DOHH2 (cell line): ENCODE measurements around the gene CAND1.

Experiments
- H3F3A ChIP-seq: fragments of 200-600 bp; sonication (generic), shearing (Covaris generic); 2 replicates; pipeline ENCODE4 v1.6.0; 2016; ENCODE audit warnings: antibody characterized with exemption, mild to moderate bottlenecking; ENCODE audit not compliant: control insufficient read depth, insufficient read depth
- H3K27ac ChIP-seq: fragments of 200-600 bp; sonication (generic); 2 replicates; pipeline ENCODE4 v1.5.1; 2014; ENCODE audit warnings: low read depth, mild to moderate bottlenecking, low read length, moderate library complexity
- H3K27me3 ChIP-seq: fragments of 200-600 bp; sonication (generic); 2 replicates; pipeline ENCODE4 v1.6.1; 2014; ENCODE audit warnings: mild to moderate bottlenecking, low read length, mixed read lengths; ENCODE audit not compliant: control insufficient read depth
- H3K36me3 ChIP-seq: fragments of 200-600 bp; sonication (generic); 2 replicates; pipeline ENCODE4 v1.6.1; 2014; ENCODE audit warnings: mild to moderate bottlenecking, low read length, moderate library complexity, mixed read lengths; ENCODE audit not compliant: control insufficient read depth
- H3K4me1 ChIP-seq: fragments of 200-600 bp; sonication (generic); 2 replicates; pipeline ENCODE4 v1.6.1; 2014; ENCODE audit warnings: mild to moderate bottlenecking, low read length, mixed read lengths; ENCODE audit not compliant: control insufficient read depth
- H3K4me2 ChIP-seq: fragments of 200-600 bp; sonication (generic); 2 replicates; pipeline ENCODE4 v1.6.0; 2014; ENCODE audit warnings: mild to moderate bottlenecking, low read length, moderate library complexity
- H3K4me3 ChIP-seq: fragments of 200-600 bp; sonication (generic); 2 replicates; pipeline ENCODE4 v1.5.1; 2014; ENCODE audit warnings: mild to moderate bottlenecking, low read length, mixed read lengths
- H3K79me2 ChIP-seq: fragments of 200-600 bp; sonication (generic); 2 replicates; pipeline ENCODE4 v1.6.1; 2014; ENCODE audit warnings: mild to moderate bottlenecking, low read length, mixed read lengths; ENCODE audit not compliant: control insufficient read depth
- H3K9me2 ChIP-seq: fragments of 200-600 bp; sonication (generic); replicated peaks from 2 replicates; pipeline ENCODE4 v1.6.1; 2014; ENCODE audit warnings: mild to moderate bottlenecking, low read length, mixed read lengths; ENCODE audit not compliant: control insufficient read depth
- H3K9me3 ChIP-seq: fragments of 200-600 bp; sonication (generic); 2 replicates; pipeline ENCODE4 v1.6.1; 2014; ENCODE audit warnings: antibody characterized with exemption, low read length, mixed read lengths; ENCODE audit not compliant: control insufficient read depth, insufficient read depth
- H4K20me1 ChIP-seq: fragments of 200-600 bp; sonication (generic); 2 replicates; pipeline ENCODE4 v1.6.0; 2014; ENCODE audit warnings: low read depth, mild to moderate bottlenecking, antibody characterized with exemption, low read length, moderate library complexity; ENCODE audit not compliant: control insufficient read depth, insufficient read depth
- CTCF ChIP-seq: fragments of 200-600 bp; sonication (generic); IDR thresholded peaks from one replicate; pipeline ENCODE4 v1.5.1; 2014; ENCODE audit warnings: antibody characterized with exemption, mild to moderate bottlenecking, low read depth, low read length; ENCODE audit not compliant: poor library complexity, severe bottlenecking
- EZH2phosphoT487 ChIP-seq: fragments of 200-600 bp; sonication (generic); IDR thresholded peaks from 2 replicates; pipeline ENCODE4 v1.6.1; 2017; ENCODE audit warnings: borderline replicate concordance, mild to moderate bottlenecking, antibody characterized with exemption, low read length, moderate library complexity, mixed read lengths

CAND1 gene

GRCh38 chr12:67268896-67269632, at the start of gene CAND1:
Gene CAND1, plus strand, starts transcription at chr12:67269358. Its CDS starts 360 bp downstream, at chr12:67269718.
- peak within 1 kb of the TSS; percentile 89 for H3K27ac ChIP-seq
- H3K4me2 ChIP-seq: peak within 1 kb of the TSS; percentile 81
- peaks cover 54% of the 10 kb centered on the region for H3K79me2 ChIP-seq
- no peaks in the 10 kb centered on the region for H3K9me2 ChIP-seq
- peaks cover 45% of the 10 kb centered on the region for H3K36me3 ChIP-seq
- no peaks in the 10 kb centered on the region for H3F3A ChIP-seq
- TF ChIP-seq EZH2phosphoT487 (no peak), CTCF (no peak)
- peaks cover 25% of the 10 kb centered on the region for H4K20me1 ChIP-seq
- peaks cover 33% of the 10 kb centered on the region for H3K4me1 ChIP-seq
- H3K9me3 ChIP-seq: 0 out of 2 replicates have a peak, but pooled peaks cover 2% of the 10 kb centered on the region
- H3K4me3 ChIP-seq: peak within 1 kb of the TSS; percentile 85
- H3K27me3 ChIP-seq: no peaks in the 10 kb centered on the region

GRCh38 chr12:67220065-67220464, 49.1 kb upstream of the CAND1 start:
- no peak overlapping the region for H3K27ac ChIP-seq
- no peak overlapping the region for H3K4me2 ChIP-seq
- H3K4me3 ChIP-seq: no peak overlapping the region
- TF ChIP-seq CTCF (no peak), EZH2phosphoT487 (no peak)
- no peaks in the 10 kb centered on the region for H3K79me2 ChIP-seq
- H3K36me3 ChIP-seq: no peaks in the 10 kb centered on the region
- no peaks in the 10 kb centered on the region for H3K9me2 ChIP-seq
- H4K20me1 ChIP-seq: no peaks in the 10 kb centered on the region
- no peaks in the 10 kb centered on the region for H3K27me3 ChIP-seq
- H3K4me1 ChIP-seq: peaks cover 23% of the 10 kb centered on the region
- H3K9me3 ChIP-seq: no peaks in the 10 kb centered on the region
- peaks cover 5% of the 10 kb centered on the region for H3F3A ChIP-seq

GRCh38 chr12:67222302-67222701, 46.9 kb upstream of the CAND1 start:
- H3F3A ChIP-seq: peaks cover 5% of the 10 kb centered on the region
- H3K9me3 ChIP-seq: no peaks in the 10 kb centered on the region
- H3K4me1 ChIP-seq: peaks cover 23% of the 10 kb centered on the region
- no peaks in the 10 kb centered on the region for H3K27me3 ChIP-seq
- no peaks in the 10 kb centered on the region for H3K9me2 ChIP-seq
- no peak overlapping the region for H3K27ac ChIP-seq
- no peaks in the 10 kb centered on the region for H3K36me3 ChIP-seq
- no peak overlapping the region for H3K4me3 ChIP-seq
- H3K4me2 ChIP-seq: no peak overlapping the region
- H4K20me1 ChIP-seq: no peaks in the 10 kb centered on the region
- no peaks in the 10 kb centered on the region for H3K79me2 ChIP-seq
- TF ChIP-seq EZH2phosphoT487 (no peak), CTCF (peak; percentile 49)
